ENCODE measurements around the gene ZNF280C.

- TF ChIP-seq CTCF (IDR thresholded peaks at IDR 0.05): no peak
- TF ChIP-seq POLR2A (IDR thresholded peaks at IDR 0.05): no peak
Observed at GRCh38 chrX:130301405-130301804, 32.7 kb upstream of the ZNF280C start.

Data from uterus (tissue), 2 donors.